ENCODE measurements around the gene SAFB. TPM values are rescaled to one million over a fixed set of nuclear protein-coding genes. Genes with fewer than 3 reads are reported as not detected.
A peak's percentile ranks its signal among the peaks of the same experiment; 100 is the strongest.

SAFB gene
- total RNA-seq, 1 experiment from 2014 or later: 143 TPM

DNA sequence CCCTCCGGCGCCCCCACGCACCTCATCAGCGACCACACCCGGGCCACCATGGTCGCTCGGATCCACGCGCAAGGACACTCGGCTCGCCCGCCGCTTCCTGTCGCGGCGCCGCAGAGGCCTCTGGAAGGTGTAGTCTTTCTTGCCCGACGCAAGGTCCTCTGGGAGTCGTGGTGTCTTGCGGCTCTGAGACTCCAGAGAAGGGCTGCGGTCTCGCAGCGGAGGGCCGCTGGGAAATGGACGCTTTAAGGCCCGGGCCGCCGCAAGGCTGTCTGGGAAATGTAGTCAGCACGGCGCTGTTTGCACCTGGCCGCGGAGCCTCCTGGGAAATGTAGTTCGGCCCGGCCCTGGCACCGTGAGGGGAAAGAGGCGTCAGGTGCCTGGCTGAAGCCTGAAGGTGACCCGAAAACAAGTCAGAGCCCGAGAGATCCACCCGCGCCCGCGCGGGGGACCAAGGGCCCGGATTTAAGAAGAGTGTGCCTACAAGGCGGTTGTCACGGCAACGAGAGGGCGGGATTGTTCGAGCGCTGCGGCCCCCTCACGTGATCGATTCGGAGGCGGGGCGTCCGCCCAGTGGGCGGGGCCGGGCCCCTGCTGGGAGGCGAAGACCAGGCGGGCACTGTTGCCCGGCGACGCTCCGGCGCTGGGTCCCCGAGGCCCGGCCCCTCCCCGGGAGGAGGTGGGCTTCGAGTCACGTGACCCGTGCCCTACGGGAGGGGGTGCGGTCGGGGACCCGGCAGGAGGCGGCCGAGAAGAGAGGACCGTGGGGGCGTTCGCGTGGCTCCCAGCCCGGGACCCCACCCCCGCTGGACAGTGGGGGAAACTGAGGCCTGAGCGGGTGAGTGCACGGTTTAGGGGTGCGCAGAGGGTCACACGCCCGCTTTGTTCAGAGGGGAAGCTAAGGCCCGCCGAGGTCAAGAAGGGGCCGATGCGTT is 57.8 kb downstream of the SAFB start, which contains the start of the genes HSD11B1L and MICOS13 (continued):
- TF ChIP-seq, protein P1, sequence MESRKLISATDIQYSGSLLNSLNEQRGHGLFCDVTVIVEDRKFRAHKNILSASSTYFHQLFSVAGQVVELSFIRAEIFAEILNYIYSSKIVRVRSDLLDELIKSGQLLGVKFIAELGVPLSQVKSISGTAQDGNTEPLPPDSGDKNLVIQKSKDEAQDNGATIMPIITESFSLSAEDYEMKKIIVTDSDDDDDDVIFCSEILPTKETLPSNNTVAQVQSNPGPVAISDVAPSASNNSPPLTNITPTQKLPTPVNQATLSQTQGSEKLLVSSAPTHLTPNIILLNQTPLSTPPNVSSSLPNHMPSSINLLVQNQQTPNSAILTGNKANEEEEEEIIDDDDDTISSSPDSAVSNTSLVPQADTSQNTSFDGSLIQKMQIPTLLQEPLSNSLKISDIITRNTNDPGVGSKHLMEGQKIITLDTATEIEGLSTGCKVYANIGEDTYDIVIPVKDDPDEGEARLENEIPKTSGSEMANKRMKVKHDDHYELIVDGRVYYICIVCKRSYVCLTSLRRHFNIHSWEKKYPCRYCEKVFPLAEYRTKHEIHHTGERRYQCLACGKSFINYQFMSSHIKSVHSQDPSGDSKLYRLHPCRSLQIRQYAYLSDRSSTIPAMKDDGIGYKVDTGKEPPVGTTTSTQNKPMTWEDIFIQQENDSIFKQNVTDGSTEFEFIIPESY (IDR thresholded peaks at IDR 0.05; ENCODE audit: extremely low read depth, insufficient replicate concordance, low read length): no peak
- TF ChIP-seq POLR2A (IDR thresholded peaks at IDR 0.05; ENCODE audit: borderline replicate concordance, extremely low read depth, insufficient read depth, insufficient read length): peak; percentile 68

DNA sequence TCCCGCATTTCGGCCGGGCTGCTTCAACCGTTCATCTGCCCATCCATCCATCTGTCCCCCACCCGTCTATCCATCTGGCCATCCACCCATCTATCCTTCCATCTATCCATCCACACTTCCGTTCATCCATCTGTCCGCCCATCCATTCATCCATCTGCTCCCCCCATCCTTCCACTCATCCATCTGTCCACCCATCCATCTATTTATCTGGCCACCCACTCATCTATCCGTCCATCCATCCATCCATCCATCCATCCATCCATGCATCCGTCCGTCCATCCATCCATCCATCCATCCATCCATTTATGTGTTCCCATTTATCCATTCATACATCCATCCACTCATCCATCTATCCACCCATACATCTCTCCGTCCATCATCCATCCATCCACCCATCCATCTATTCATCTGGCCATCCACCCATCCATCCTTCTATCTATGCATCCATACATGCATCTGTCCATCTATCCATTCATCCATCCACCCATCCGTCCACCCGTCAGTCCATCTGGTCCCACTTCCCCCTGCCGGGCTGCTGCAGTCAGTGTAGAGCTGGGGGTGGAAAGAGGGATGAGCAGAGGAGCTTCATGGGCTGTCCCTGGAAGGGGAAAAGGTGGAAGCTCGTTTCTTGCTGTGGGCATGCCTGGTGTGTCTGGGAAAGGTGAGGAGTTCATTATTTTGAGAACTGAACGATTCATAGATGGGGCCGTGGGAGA is 58.7 kb downstream of the SAFB start:
- H3K27ac ChIP-seq (ENCODE audit: low read depth, low read length): peak overlapping the region; percentile 69; the same call in 1 of the 2 replicates
- intact Hi-C loops (cut with micrococcal nuclease): loop anchor here (2.0 kb wide), 1 partner anchor 109 kb away; the partner anchor contains the start of gene DUS3L
- ATAC-seq (no peak), DNase-seq (ENCODE audit: low read depth, low spot score) (no peak)
- H3K9me3 ChIP-seq (ENCODE audit: control insufficient read depth in 1 of 2, insufficient read depth in 1 of 2, low read depth in 1 of 2, low read length in 2 of 2): no peaks in the 10 kb centered on the region
- H3K4me1 ChIP-seq (ENCODE audit: control insufficient read depth in 1 of 2, insufficient read depth in 2 of 2, low read length in 2 of 2): peaks cover 9 to 24% of the 10 kb centered on the region in 2 experiments; a peak in 3 of 4 replicates
- no peak overlapping the region for H3K9ac ChIP-seq (ENCODE audit: low read length)
- ChIA-PET RAD21 (ENCODE audit: low non-redundant PET in 1 of 2, low total read pairs in 2 of 2, uncharacterized antibody in 2 of 2, unreplicated experiment in 2 of 2) (no interaction called here), POLR2A (interaction anchor here (0.6 kb wide), 1 partner anchor 8 kb away, joined by 3 read pairs; the partner anchor contains the start of gene RPL36), CTCF (no interaction called here)
- H3K9me2 ChIP-seq (ENCODE audit: insufficient read depth): no peaks in the 10 kb centered on the region
- H3K36me3 ChIP-seq (ENCODE audit: control insufficient read depth in 1 of 2, insufficient read depth in 2 of 2, low read length in 2 of 2): no peaks in the 10 kb centered on the region
- H4K20me1 ChIP-seq (ENCODE audit: insufficient read depth): no peaks in the 10 kb centered on the region
- no peaks in the 10 kb centered on the region for H3K27me3 ChIP-seq (ENCODE audit: insufficient read depth, low read length)
- peaks cover 12% of the 10 kb centered on the region for H3K79me2 ChIP-seq (ENCODE audit: insufficient read depth, low read length)
- H3K4me2 ChIP-seq (ENCODE audit: low read length): peak overlapping the region; percentile 95
- no peak overlapping the region for H2AFZ ChIP-seq (ENCODE audit: low read depth, low read length, poor library complexity, severe bottlenecking)
- BruUV-seq (replicated peaks): no TSS peak
- peak overlapping the region in 1 of 2 experiments; percentile 99; a peak in 2 of 4 replicates for H3K4me3 ChIP-seq (replicated peaks in 1 of 2; ENCODE audit: low read depth in 1 of 2, low read length in 2 of 2)
- TF ChIP-seq, protein P2, sequence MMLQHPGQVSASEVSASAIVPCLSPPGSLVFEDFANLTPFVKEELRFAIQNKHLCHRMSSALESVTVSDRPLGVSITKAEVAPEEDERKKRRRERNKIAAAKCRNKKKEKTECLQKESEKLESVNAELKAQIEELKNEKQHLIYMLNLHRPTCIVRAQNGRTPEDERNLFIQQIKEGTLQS (IDR thresholded peaks at IDR 0.05): no peak
- TF ChIP-seq, protein P3, sequence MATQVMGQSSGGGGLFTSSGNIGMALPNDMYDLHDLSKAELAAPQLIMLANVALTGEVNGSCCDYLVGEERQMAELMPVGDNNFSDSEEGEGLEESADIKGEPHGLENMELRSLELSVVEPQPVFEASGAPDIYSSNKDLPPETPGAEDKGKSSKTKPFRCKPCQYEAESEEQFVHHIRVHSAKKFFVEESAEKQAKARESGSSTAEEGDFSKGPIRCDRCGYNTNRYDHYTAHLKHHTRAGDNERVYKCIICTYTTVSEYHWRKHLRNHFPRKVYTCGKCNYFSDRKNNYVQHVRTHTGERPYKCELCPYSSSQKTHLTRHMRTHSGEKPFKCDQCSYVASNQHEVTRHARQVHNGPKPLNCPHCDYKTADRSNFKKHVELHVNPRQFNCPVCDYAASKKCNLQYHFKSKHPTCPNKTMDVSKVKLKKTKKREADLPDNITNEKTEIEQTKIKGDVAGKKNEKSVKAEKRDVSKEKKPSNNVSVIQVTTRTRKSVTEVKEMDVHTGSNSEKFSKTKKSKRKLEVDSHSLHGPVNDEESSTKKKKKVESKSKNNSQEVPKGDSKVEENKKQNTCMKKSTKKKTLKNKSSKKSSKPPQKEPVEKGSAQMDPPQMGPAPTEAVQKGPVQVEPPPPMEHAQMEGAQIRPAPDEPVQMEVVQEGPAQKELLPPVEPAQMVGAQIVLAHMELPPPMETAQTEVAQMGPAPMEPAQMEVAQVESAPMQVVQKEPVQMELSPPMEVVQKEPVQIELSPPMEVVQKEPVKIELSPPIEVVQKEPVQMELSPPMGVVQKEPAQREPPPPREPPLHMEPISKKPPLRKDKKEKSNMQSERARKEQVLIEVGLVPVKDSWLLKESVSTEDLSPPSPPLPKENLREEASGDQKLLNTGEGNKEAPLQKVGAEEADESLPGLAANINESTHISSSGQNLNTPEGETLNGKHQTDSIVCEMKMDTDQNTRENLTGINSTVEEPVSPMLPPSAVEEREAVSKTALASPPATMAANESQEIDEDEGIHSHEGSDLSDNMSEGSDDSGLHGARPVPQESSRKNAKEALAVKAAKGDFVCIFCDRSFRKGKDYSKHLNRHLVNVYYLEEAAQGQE (IDR thresholded peaks at IDR 0.05; ENCODE audit: low read depth): no peak
- TF ChIP-seq POLR2AphosphoS5 (IDR thresholded peaks at IDR 0.05; ENCODE audit: low read depth, low read length) (no peak), POLR2A (IDR thresholded peaks at IDR 0.05; ENCODE audit: borderline replicate concordance, extremely low read depth, insufficient read depth, insufficient read length) (no peak), ZNF274 (IDR thresholded peaks at IDR 0.05; ENCODE audit: low read depth, low read length) (no peak), EGR1 (IDR thresholded peaks at IDR 0.05; ENCODE audit: low read depth) (no peak), JUND (IDR thresholded peaks at IDR 0.05) (no peak), EZH2 (IDR thresholded peaks at IDR 0.05) (no peak), SIN3A (IDR thresholded peaks at IDR 0.05; ENCODE audit: low read depth) (no peak), CEBPB (IDR thresholded peaks at IDR 0.05; ENCODE audit: low read depth) (no peak), RAD21 (IDR thresholded peaks at IDR 0.05; ENCODE audit: low read depth) (no peak), FOSL1 (IDR thresholded peaks at IDR 0.05; ENCODE audit: low read depth) (no peak), EZH2phosphoT487 (IDR thresholded peaks at IDR 0.05; ENCODE audit: borderline replicate concordance) (no peak)
